Measurements from ENCODE around the gene SLC50A1.
A peak's percentile ranks its signal among the peaks of the same experiment; 100 is the strongest.

SLC50A1 gene

DNA sequence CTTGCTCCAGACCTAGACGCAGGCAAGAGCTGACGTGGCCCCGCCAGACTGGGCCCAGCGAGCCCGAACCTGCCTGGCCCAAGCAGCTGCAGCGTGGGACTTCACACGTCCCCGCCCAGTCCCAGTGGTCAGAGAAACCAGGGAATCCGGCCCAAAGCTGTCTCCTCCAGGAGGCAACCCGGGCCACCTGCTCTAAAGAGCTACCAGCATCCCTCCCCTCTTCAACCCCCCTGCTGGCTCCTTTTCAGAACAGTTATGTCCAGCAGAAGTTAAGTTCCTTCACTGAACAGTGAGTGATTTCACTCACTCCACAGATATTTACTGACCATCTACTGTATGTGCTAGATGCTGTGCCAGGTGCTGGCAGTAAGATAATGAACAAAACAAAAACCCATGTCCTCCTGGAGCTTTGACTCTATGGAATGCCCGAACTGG, 10.1 kb upstream of the SLC50A1 start:
- Histone ChIP-seq H3K27ac (no peak overlapping the region), H3K4me3 (ENCODE audit: low read depth, low read length) (no peak overlapping the region), H3K27me3 (ENCODE audit: insufficient read depth, low read depth, severe bottlenecking) (peaks cover 16% of the 10 kb centered on the region), H3K9me3 (ENCODE audit: severe bottlenecking) (no peaks in the 10 kb centered on the region), H3K36me3 (no peaks in the 10 kb centered on the region)
- TF ChIP-seq, protein P1, sequence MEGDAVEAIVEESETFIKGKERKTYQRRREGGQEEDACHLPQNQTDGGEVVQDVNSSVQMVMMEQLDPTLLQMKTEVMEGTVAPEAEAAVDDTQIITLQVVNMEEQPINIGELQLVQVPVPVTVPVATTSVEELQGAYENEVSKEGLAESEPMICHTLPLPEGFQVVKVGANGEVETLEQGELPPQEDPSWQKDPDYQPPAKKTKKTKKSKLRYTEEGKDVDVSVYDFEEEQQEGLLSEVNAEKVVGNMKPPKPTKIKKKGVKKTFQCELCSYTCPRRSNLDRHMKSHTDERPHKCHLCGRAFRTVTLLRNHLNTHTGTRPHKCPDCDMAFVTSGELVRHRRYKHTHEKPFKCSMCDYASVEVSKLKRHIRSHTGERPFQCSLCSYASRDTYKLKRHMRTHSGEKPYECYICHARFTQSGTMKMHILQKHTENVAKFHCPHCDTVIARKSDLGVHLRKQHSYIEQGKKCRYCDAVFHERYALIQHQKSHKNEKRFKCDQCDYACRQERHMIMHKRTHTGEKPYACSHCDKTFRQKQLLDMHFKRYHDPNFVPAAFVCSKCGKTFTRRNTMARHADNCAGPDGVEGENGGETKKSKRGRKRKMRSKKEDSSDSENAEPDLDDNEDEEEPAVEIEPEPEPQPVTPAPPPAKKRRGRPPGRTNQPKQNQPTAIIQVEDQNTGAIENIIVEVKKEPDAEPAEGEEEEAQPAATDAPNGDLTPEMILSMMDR (IDR thresholded peaks at IDR 0.05; ENCODE audit: low read depth, low read length): no peak
- peak; percentile 43 for DNase-seq

DNA sequence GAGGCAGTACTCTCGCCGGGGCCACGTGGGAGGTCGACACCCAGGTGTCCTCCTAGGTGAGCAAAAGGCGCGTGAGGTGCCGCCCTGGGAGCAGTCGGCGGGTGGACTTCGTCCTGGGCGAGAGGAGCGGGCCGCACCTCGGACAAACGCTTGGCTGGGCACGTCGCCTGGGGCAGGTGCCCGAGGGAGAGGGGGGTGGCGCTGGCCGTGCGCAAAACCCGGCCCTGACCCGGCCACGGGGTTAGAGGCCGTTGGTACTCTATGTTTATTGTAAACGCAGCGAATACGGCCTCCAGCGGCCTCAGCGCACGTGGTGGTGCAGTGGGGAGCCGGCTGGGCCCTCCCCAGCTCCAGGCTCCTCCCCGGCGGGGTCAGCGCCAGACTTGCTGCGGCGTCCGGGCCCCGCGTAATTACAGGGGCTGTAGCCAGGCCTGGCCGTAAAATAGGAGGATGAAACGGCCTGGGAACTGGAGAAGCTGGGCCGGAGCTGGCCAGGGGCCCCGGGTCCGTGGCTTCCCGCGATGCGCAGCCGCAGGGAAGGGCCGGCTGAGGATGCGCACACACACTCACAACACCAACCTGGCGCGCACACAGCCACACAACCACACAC, 9.6 kb upstream of the SLC50A1 start:
- Histone ChIP-seq H3K27me3 (ENCODE audit: insufficient read depth, low read depth, severe bottlenecking) (peaks cover 16% of the 10 kb centered on the region), H3K4me3 (ENCODE audit: low read depth, low read length) (peak overlapping the region; percentile 50), H3K9me3 (ENCODE audit: severe bottlenecking) (no peaks in the 10 kb centered on the region), H3K27ac (no peak overlapping the region), H3K36me3 (no peaks in the 10 kb centered on the region)
- TF ChIP-seq, protein P1 (IDR thresholded peaks at IDR 0.05; ENCODE audit: low read depth, low read length): no peak
- DNase-seq: no peak

DNA sequence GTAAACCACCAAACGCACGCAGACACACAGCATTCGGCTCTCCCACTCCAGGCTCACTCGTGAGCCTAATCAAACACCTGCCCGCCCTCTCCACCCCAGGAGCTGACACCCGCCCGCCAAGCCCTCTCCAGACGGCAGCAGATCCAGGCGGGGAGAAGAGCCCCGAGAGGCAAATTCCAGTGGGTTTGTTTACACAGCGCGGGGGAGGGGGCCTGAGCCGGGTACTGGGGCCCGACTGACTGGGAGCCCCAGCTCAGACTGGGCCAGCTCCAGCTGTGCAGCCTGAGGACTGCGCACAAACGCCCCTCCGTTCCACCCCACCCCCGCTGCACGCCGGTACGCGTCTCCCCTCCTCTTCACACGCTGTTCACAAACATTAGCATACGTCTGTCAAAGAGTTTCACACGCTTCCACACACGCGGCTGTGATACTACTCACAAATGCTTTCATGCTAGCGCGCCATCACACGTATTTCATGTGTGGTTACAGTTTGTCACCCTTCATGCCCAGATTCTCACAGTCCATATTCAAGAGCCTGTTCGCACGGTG, 9.0 kb upstream of the SLC50A1 start:
- Histone ChIP-seq H3K36me3 (peaks cover 3% of the 10 kb centered on the region; the same call in 1 of the 2 replicates), H3K9me3 (ENCODE audit: severe bottlenecking) (no peaks in the 10 kb centered on the region), H3K27me3 (ENCODE audit: insufficient read depth, low read depth, severe bottlenecking) (peaks cover 16% of the 10 kb centered on the region), H3K4me3 (ENCODE audit: low read depth, low read length) (peak overlapping the region; percentile 50), H3K27ac (no peak overlapping the region)
- peak; percentile 69 for DNase-seq
- TF ChIP-seq, protein P1 (IDR thresholded peaks at IDR 0.05; ENCODE audit: low read depth, low read length): peak; percentile 39; the same call in 1 of the 2 replicates

DNA sequence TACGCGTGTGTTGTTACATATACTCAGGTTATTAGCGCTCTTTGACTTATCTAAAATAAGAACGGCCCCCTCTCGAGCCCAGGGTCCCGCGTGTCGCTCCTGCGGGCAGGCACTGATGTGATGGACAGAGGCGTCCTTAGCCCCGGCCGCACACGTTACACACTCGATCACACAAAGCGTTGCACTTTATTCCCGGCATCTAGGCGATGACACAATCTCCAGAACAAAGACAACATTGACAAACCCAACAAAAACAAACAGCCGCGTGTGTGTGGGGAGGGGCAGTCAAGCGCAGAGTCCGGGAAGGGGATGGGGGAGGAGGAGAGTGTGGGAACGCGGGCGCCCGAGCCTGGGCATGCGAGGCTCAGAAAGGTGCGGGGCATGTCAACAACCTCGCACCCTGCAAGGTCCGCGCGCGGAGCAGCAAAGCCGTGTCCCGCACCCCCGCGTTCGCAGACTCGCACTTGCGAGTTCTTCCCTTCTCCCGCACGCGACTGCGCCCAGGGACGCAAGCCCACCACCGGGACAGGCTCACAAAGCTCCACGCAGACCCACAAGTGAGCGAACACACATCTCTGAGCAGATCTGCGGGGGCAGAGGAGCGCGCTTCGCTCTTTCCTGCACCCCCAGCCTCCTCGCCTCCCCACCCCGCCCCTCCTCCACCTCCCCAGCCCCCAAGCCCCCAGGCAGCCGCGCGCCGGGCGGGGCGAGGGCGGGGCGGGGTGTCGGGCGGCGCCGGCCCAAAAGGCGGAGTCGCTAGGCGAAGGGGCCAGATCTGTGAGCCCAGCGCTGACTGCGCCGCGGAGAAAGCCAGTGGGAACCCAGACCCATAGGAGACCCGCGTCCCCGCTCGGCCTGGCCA, 8.3 kb upstream of the SLC50A1 start, which contains the start of gene EFNA1:
TSS of gene EFNA1 (plus strand) at position 772 of the 862 bp plus-strand sequence. CDS start 102 bp downstream, outside the sequence.
- DNase-seq: peak; percentile 77
- Histone ChIP-seq H3K4me3 (ENCODE audit: low read depth, low read length) (peak within 1 kb of the TSS; percentile 50), H3K9me3 (ENCODE audit: severe bottlenecking) (no peaks in the 10 kb centered on the region), H3K27me3 (ENCODE audit: insufficient read depth, low read depth, severe bottlenecking) (peaks cover 16% of the 10 kb centered on the region), H3K36me3 (peaks cover 4% of the 10 kb centered on the region; the same call in 1 of the 2 replicates), H3K27ac (no peak within 1 kb of the TSS)
- TF ChIP-seq, protein P1 (IDR thresholded peaks at IDR 0.05; ENCODE audit: low read depth, low read length): no peak

DNA sequence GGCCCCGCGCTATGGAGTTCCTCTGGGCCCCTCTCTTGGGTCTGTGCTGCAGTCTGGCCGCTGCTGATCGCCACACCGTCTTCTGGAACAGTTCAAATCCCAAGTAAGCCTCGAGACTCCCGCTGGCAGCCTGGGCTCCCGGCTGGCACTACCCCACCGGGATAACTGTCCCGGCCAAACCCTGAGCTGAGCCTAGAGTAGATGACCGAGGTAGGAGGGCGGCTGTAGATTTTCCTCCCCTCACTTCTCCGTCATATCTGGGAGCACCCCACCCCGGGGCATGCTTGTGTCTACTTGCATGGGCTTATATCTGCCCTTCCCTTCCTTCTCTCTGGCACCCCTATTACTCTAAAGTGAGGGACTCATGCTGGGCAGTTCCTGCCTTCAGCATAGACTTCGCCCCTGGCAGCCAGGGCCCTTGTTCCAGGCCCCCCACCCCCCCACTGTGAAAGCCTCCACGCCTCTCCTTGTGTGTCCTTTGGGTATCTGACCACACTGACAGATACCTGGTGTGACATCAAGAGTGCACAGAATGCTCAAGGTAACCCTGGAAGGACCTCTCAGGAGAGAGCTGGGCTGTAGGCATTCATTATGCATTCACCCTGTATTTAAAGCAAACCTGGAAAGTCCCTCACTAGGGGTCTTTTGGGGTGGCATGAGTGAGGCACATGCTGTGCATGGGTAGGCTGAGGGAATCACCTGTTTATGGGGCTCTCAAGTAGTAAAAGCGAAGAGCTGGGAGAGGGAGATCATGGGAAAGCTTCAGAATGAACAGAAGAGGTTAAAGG, 7.5 kb upstream of the SLC50A1 start:
- peaks cover 16% of the 10 kb centered on the region for H3K27me3 ChIP-seq (ENCODE audit: insufficient read depth, low read depth, severe bottlenecking)
- TF ChIP-seq, protein P1 (IDR thresholded peaks at IDR 0.05; ENCODE audit: low read depth, low read length): no peak
- DNase-seq: no peak
- no peaks in the 10 kb centered on the region for H3K9me3 ChIP-seq (ENCODE audit: severe bottlenecking)
- H3K27ac ChIP-seq: no peak overlapping the region
- peak overlapping the region; percentile 50 for H3K4me3 ChIP-seq (ENCODE audit: low read depth, low read length)
- peaks cover 4% of the 10 kb centered on the region; the same call in 1 of the 2 replicates for H3K36me3 ChIP-seq

All from WERI-Rb-1 (cell line).